Inferior parietal cortex (tissue), 1 donor: ENCODE measurements around the gene DENND1A.
"Not testable (repeated sequence)": the region's sequence is repeated elsewhere in the genome, so short reads cannot be mapped to it uniquely, and the experiment has no call there.

ENCODE experiments used
- DNase-seq: peaks from one replicate; pipeline ENCODE4 v3.0.0-alpha.2; 2016; ENCODE audit errors: extremely low spot score

DENND1A gene

DNA sequence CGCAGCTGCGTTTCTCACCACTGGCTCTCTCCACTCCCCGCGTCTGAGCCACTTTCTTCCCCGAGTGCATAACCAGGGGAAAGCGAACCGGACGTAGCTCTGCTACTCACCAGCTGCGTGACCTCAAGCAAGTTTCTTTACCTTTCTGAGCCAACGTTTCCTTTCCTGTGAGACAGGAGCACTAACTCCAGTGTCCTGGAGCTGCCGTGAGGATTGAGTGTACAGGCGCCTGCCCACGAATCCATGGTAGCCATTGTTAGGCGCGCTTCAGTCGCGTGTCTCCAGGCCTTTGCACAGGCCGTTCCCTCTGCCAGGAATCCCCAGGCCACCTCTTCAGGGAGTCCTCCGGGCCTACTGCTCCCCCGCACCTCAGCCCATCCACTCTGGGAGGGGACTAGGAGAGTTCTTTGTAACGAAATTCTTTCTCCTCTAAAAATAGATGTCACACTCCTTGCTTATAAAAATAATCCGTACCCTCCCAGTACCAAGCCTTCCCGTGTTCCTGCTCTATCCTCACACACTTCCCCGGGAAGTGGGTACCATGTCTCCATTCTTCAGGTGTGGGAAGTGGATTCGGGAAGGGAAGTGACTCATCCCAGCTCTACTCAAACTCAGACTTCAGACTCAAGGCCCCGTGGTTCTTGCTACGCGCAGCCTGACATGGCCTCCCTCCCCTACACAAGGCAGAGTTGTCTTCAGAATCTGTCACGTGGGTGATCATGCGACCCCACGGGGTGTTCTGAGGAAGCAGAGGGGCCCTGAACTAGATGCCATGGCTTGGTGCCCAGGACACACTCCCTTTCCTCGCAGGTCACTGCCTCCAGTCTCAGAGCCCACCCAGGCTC is 590.0 kb downstream of the DENND1A start:
- DNase-seq: no peak

DNA sequence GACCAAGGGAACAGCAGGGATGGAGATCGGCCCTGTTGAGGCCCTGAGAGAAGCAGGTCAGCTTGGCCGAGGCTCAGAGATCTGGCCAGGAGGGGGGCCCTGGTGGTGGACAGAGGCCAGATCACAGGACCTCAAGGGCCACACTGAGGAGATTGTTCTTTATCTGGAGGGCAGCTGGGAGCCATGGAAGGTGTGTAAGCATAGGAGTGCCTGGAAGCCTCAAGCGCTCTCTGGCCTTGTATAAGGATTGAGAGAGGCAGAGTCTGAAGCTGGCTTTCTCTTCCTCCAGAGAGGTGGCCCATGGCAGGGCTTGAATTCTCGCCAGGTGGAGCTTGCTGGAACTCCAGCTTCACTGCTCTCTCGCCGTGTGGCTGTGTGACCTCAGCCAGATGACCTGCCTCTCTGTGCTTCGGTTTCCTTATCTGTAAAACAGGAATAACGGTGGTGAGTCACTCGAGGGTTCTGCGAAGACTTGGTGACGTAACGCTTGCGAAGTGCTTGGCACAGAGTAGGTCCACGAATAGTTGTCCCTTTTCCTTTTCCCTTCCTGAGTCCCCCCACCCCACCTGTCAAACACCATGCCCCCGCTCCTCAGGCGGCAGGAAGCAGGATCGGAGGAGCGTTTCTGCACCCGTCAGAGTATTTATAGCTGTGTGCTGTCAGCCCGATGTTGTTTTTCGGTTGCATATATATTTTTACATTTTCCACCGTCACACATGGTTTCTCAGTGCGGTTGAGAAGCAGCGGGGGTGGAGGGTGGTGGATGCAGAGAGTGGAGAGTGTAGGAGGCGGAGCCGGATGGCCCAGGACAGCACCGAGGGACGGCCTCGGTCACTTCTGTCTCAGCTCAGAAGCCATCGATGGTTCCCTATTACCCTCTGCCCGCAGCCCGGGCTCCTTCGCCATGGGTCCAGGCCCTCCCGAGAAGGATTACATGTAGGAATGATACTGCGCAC is 590.9 kb downstream of the DENND1A start:
- no peak for DNase-seq

DNA sequence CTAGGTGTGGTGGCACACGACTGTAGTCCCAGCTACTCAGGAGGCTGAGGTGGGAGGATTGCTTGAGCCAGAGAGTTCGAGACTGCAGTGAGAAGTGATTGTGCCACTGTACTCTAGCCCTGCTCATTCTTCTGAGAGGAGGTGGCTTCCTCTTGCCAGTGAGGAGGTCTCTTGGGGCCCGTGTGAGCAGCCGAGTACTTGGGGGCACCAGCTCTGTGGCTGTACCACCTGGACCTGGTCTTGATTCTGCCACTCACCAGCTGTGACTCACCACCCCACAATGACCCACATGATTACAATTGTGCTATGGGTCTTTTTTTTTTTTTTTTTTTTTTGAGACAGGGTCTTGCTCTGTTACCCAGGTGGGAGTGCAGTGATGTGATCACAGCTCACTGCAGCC is 592.0 kb downstream of the DENND1A start:
- no peak for DNase-seq

DNA sequence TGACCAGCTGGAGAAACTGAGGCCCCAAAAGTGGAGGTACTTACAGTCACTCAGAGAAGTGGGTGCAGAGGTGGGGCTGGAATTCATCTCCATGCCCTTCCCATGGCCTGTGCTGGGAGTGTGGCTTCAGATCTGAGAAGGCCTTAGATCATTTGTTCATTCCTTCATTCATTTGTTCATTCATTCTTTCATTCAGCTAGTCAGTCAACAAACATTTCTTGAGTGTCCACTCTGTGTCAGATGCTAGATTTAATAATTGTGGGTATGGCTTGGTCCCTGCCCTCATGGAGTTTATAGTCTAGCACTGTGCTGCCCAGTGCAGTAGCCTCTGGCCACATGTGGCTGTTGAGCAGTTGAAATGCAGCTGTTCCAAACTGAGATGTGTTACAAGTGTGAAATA is 593.0 kb downstream of the DENND1A start:
- DNase-seq: no peak

DNA sequence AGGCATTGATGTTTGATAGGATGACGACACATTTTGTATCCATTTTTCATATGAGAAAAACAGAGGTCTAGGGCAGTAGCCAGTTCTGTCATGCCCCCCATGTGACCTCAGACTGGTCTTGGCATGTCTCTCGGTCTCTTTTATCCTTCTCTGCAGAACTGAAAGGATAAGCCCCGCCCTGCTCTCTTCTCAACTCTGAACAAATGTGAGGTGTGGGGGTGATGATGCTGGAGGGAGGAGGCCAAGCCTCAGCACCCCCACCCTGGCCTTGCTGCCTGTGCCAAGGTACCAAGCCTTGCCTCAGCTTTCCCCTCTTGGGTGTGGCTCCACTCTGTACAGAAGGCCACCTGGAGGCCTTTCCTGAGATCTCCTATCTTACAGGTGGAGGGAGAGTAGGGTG is 593.5 kb downstream of the DENND1A start:
- DNase-seq: no peak

- DNase-seq: no peak
Observed at GRCh38 chr9:123335986-123336329, 594.0 kb downstream of the DENND1A start.

DNA sequence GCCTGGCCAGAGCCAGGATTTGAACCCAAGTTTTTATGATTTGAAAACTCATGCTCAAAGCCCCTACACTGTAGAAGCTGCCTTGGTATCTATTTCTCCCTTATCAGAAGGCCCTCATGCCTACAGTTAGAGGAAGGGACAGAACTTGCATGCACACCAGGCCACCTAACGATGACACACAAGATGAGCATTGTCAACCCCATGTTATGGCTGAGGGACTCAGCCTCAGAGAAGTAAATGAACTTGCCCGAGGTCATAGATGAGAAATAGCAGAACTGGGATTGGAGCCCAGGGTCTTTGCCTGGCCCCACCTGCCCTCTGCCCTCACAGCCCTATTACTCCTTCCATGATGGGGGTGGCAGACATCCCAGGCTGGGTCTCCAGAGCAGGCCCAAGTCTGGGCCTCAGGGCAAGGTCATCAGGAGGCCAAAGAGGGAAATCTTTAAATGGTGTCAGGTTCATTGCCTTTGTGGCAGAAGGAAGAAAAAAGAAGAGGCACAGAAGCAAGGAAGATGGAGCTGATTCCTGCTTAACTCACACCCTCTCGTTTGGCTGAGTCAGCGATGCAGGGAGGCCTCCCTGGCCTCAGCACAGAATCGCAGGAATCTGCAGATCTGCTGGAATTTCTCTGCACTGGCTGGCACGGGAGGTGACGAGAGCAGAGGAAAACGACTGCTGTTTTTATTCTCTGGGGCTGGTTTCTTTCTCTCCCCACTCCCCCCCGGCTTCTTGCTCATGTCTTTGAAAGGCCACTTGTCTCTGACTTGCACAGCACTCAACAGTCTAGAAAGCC is 594.5 kb downstream of the DENND1A start:
- no peak for DNase-seq

GRCh38 chr9:123334639-123335038 is 595.3 kb downstream of the DENND1A start:
- no peak for DNase-seq

GRCh38 chr9:123333058-123333669 is 596.8 kb downstream of the DENND1A start:
- DNase-seq: not testable (repeated sequence)

GRCh38 chr9:123331346-123332060 is 598.4 kb downstream of the DENND1A start:
- DNase-seq: no peak
